GM23338 (cell line): ENCODE results near the gene AFF1. TPM values are rescaled to one million over a fixed set of nuclear protein-coding genes. Genes with fewer than 3 reads are reported as not detected.

Source experiments
- ATAC-seq: fragments of 200-7000 bp; cut with Tn5 transposase; 3 replicates; pipeline ENCODE4 v1.9.1; 2020
- DNase-seq: peaks from one replicate; pipeline ENCODE4 v3.0.0-alpha.2; 2015; ENCODE audit warnings: low spot score
- H2AFZ ChIP-seq: fragments of 200-600 bp; sonication (generic); 2 replicates; pipeline ENCODE4 v1.8.0; 2016; ENCODE audit warnings: antibody characterized with exemption, mild to moderate bottlenecking, moderate library complexity
- H3F3A ChIP-seq: fragments of 200-600 bp; sonication (generic); replicated peaks from 2 replicates; pipeline ENCODE4 v1.8.0; 2017; ENCODE audit warnings: antibody characterized with exemption, mixed run types, low read depth
- H3K27ac ChIP-seq: fragments of 200-600 bp; sonication (generic); 2 replicates; pipeline ENCODE4 v1.6.1; 2016; ENCODE audit warnings: low read depth
- H3K27me3 ChIP-seq: fragments of 200-600 bp; sonication (generic); 2 replicates; pipeline ENCODE4 v1.8.0; 2016; ENCODE audit warnings: mild to moderate bottlenecking, mixed run types, moderate library complexity; ENCODE audit not compliant: insufficient read depth
- H3K36me3 ChIP-seq: fragments of 200-600 bp; sonication (generic); 2 replicates; pipeline ENCODE4 v1.8.0; 2016; ENCODE audit warnings: mild to moderate bottlenecking; ENCODE audit not compliant: insufficient read depth
- H3K4me1 ChIP-seq: fragments of 200-600 bp; sonication (generic); 2 replicates; pipeline ENCODE4 v1.8.0; 2016; ENCODE audit warnings: mild to moderate bottlenecking, moderate library complexity; ENCODE audit not compliant: insufficient read depth
- H3K4me2 ChIP-seq: fragments of 200-600 bp; sonication (generic); 2 replicates; pipeline ENCODE4 v1.7.1; 2017; ENCODE audit warnings: mixed run types
- H3K4me3 ChIP-seq: fragments of 200-600 bp; sonication (generic); 2 replicates; pipeline ENCODE4 v1.6.1; 2016; ENCODE audit warnings: mixed run types
- H3K79me2 ChIP-seq: fragments of 200-600 bp; sonication (generic); replicated peaks from 2 replicates; pipeline ENCODE4 v1.8.0; 2017; ENCODE audit warnings: mild to moderate bottlenecking; ENCODE audit not compliant: insufficient read depth
- H3K9me2 ChIP-seq: fragments of 200-600 bp; sonication (generic); 2 replicates; pipeline ENCODE4 v1.8.0; 2017; ENCODE audit not compliant: insufficient read depth
- H4K20me1 ChIP-seq: fragments of 200-600 bp; sonication (generic); replicated peaks from 2 replicates; pipeline ENCODE4 v1.8.0; 2017; ENCODE audit warnings: mild to moderate bottlenecking; ENCODE audit not compliant: insufficient read depth
- H3K27ac Mint-ChIP-seq: 2 replicates; pipeline ENCODE4 v1.8.0; 2020; ENCODE audit warnings: inconsistent platforms, mild to moderate bottlenecking, moderate library complexity, mixed read lengths
- H3K27me3 Mint-ChIP-seq: 3 replicates; pipeline ENCODE4 v1.8.0; 2022; ENCODE audit warnings: low read depth, mild to moderate bottlenecking, moderate library complexity, mixed read lengths, inconsistent platforms; ENCODE audit not compliant: insufficient read depth, poor library complexity
- H3K36me3 Mint-ChIP-seq: 3 replicates; pipeline ENCODE4 v1.8.0; 2021; ENCODE audit warnings: low read depth, mild to moderate bottlenecking, inconsistent platforms, moderate library complexity, mixed read lengths
- H3K4me1 Mint-ChIP-seq: 3 replicates; pipeline ENCODE4 v1.8.0; 2020; ENCODE audit warnings: mild to moderate bottlenecking, inconsistent platforms, mixed read lengths
- H3K4me3 Mint-ChIP-seq: 3 replicates; pipeline ENCODE4 v1.8.0; 2021; ENCODE audit warnings: moderate library complexity, mild to moderate bottlenecking, inconsistent platforms, mixed read lengths
- H3K9me3 Mint-ChIP-seq: 3 replicates; pipeline ENCODE4 v1.8.0; 2020; ENCODE audit warnings: moderate library complexity, mild to moderate bottlenecking, inconsistent platforms, mixed read lengths
- CREB1 ChIP-seq: fragments of 250-450 bp; sonication (Bioruptor Pico); IDR thresholded peaks from 2 replicates; pipeline ENCODE4 v1.5.0; 2020; ENCODE audit warnings: low read depth, mild to moderate bottlenecking, moderate library complexity
- CTCF ChIP-seq, 2 experiments: fragments of 200-600 bp in 1 of 2; sonication (generic) in 1 of 2; conservative IDR thresholded peaks; 2 replicates each; pipeline versions ENCODE4 v1.5.1 to v1.6.1; 2016 to 2017; ENCODE audit warnings: antibody characterized with exemption in 2 of 2, low read depth in 2 of 2, mild to moderate bottlenecking in 2 of 2, moderate library complexity in 1 of 2
- ETS1 ChIP-seq: IDR thresholded peaks from 2 replicates; pipeline ENCODE4 v1.6.1; 2016; ENCODE audit warnings: antibody characterized with exemption
- EZH2 ChIP-seq: fragments of 200-600 bp; sonication (generic); IDR thresholded peaks from one replicate; pipeline ENCODE4 v1.8.0; 2017; ENCODE audit warnings: antibody characterized with exemption, mild to moderate bottlenecking, low read depth; ENCODE audit not compliant: unreplicated experiment
- EZH2phosphoT487 ChIP-seq: fragments of 200-600 bp; sonication (generic); IDR thresholded peaks from one replicate; pipeline ENCODE4 v1.8.1; 2018; ENCODE audit warnings: antibody characterized with exemption; ENCODE audit not compliant: unreplicated experiment
- JUNB ChIP-seq: IDR thresholded peaks from one replicate; pipeline ENCODE4 v1.6.1; 2016; ENCODE audit warnings: antibody characterized with exemption; ENCODE audit not compliant: unreplicated experiment
- NANOG ChIP-seq: IDR thresholded peaks from 2 replicates; pipeline ENCODE4 v1.6.1; 2016; ENCODE audit warnings: antibody characterized with exemption, borderline replicate concordance
- POLR2AphosphoS5 ChIP-seq: IDR thresholded peaks from 2 replicates; pipeline ENCODE4 v1.6.1; 2016; ENCODE audit warnings: antibody characterized with exemption, low read depth
- STAT1 ChIP-seq: IDR thresholded peaks from one replicate; pipeline ENCODE4 v1.6.1; 2016; ENCODE audit warnings: antibody characterized with exemption; ENCODE audit not compliant: unreplicated experiment
- ZNF114 ChIP-seq: fragments of 250-450 bp; sonication (Bioruptor Pico); IDR thresholded peaks from 2 replicates; pipeline ENCODE4 v1.5.0; 2020; ENCODE audit warnings: mild to moderate bottlenecking, moderate library complexity
- ZNF331 ChIP-seq: fragments of 250-450 bp; sonication (Bioruptor Pico); IDR thresholded peaks from 2 replicates; pipeline ENCODE4 v1.5.0; 2020; ENCODE audit warnings: low read depth, mild to moderate bottlenecking, moderate library complexity
- ZNF462 ChIP-seq: fragments of 250-450 bp; sonication (Bioruptor Pico); IDR thresholded peaks from 2 replicates; pipeline ENCODE4 v1.5.0; 2020; ENCODE audit warnings: mild to moderate bottlenecking, moderate library complexity
- polyA plus RNA-seq: library from polyadenylated mRNA; unstranded; fragments of >200 nt; fragmentation: Nextera tagmentation; extraction: Ambion mirVana; gene quantifications from 2 replicates; pipeline ENCODE4 v1.2.1, GENCODE V29; 2016
- total RNA-seq: library from RNA; depleted of rRNA; stranded (reverse); fragments of >200 nt; shearing (Covaris generic); gene quantifications from 2 replicates; pipeline ENCODE4 v1.2.3, GENCODE V29; 2014
- TF ChIP-seq, protein P1 (sequence below): IDR thresholded peaks from one replicate; pipeline ENCODE4 v1.6.1; 2018; ENCODE audit warnings: antibody characterized with exemption; ENCODE audit not compliant: unreplicated experiment

Gene AFF1
- total and polyA plus RNA-seq, 2 experiments from 2014 or later, result 42.6 to 67.2 TPM

DNA sequence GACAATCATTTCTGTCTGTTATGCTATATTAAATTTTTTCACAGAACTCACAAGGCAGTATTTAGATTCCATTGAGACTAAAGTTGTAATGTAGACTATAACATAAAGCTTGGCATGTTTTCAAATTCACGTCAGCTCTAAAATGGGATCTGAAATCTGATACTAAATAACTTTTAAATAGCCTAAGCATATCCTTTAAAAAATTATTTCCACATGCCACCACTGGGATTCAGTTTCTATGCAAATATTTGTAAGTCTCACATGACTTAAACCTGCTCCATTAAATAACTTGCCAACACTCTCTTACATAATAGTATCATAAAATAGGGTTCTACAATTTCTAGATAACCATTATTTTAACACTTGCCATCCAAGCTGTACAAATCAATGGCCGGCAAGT lies 253.2 kb downstream of the AFF1 start:
- Histone ChIP-seq H3F3A (no peaks in the 10 kb centered on the region), H2AFZ (no peak overlapping the region), H4K20me1 (no peaks in the 10 kb centered on the region), H3K36me3 (no peaks in the 10 kb centered on the region), H3K4me3 (no peak overlapping the region), H3K79me2 (no peaks in the 10 kb centered on the region), H3K27ac (no peak overlapping the region), H3K9me2 (no peaks in the 10 kb centered on the region), H3K4me1 (no peaks in the 10 kb centered on the region), H3K4me2 (no peak overlapping the region), H3K27me3 (no peaks in the 10 kb centered on the region)
- TF ChIP-seq CTCF (conservative IDR thresholded peaks at IDR 0.05; ENCODE audit: low read depth in 2 of 2), result no peak
- TF ChIP-seq CREB1 (CRISPR knock-in tag), result no peak
- no peak for TF ChIP-seq STAT1
- no peak for TF ChIP-seq NANOG
- TF ChIP-seq, protein P1, sequence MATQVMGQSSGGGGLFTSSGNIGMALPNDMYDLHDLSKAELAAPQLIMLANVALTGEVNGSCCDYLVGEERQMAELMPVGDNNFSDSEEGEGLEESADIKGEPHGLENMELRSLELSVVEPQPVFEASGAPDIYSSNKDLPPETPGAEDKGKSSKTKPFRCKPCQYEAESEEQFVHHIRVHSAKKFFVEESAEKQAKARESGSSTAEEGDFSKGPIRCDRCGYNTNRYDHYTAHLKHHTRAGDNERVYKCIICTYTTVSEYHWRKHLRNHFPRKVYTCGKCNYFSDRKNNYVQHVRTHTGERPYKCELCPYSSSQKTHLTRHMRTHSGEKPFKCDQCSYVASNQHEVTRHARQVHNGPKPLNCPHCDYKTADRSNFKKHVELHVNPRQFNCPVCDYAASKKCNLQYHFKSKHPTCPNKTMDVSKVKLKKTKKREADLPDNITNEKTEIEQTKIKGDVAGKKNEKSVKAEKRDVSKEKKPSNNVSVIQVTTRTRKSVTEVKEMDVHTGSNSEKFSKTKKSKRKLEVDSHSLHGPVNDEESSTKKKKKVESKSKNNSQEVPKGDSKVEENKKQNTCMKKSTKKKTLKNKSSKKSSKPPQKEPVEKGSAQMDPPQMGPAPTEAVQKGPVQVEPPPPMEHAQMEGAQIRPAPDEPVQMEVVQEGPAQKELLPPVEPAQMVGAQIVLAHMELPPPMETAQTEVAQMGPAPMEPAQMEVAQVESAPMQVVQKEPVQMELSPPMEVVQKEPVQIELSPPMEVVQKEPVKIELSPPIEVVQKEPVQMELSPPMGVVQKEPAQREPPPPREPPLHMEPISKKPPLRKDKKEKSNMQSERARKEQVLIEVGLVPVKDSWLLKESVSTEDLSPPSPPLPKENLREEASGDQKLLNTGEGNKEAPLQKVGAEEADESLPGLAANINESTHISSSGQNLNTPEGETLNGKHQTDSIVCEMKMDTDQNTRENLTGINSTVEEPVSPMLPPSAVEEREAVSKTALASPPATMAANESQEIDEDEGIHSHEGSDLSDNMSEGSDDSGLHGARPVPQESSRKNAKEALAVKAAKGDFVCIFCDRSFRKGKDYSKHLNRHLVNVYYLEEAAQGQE, result no peak
- TF ChIP-seq ZNF331 (CRISPR knock-in tag), result no peak
- no peak for TF ChIP-seq EZH2
- no peak for TF ChIP-seq ETS1
- no peak for TF ChIP-seq ZNF462
- no peak for TF ChIP-seq JUNB
- no peak for TF ChIP-seq ZNF114 (CRISPR knock-in tag)
- no peak for TF ChIP-seq EZH2phosphoT487
- no peak for TF ChIP-seq POLR2AphosphoS5
- DNase-seq, result no peak
- ATAC-seq, result no peak
- H3K27me3 Mint-ChIP-seq, result no peaks in the 10 kb centered on the region
- no peak overlapping the region for H3K27ac Mint-ChIP-seq
- no peaks in the 10 kb centered on the region for H3K9me3 Mint-ChIP-seq
- no peaks in the 10 kb centered on the region for H3K4me1 Mint-ChIP-seq
- no peaks in the 10 kb centered on the region for H3K36me3 Mint-ChIP-seq
- no peak overlapping the region for H3K4me3 Mint-ChIP-seq
